ENCODE data around the gene SIRT3. TPM values are rescaled to one million over a fixed set of nuclear protein-coding genes. Genes with fewer than 3 reads are reported as not detected.

SIRT3 gene
- polyA plus RNA-seq, 1 experiment, result 22.2 TPM

- ChIA-PET POLR2A (no interaction called here), CTCF (interaction anchor here (0.7 kb wide), 1 partner anchor 43 kb away, joined by 4 read pairs; no protein-coding TSS in a partner anchor)
- no peak for DNase-seq (ENCODE audit: low read depth)
- Histone ChIP-seq H3K36me3 (ENCODE audit: control insufficient read depth, insufficient read depth, low read length) (peaks cover 28% of the 10 kb centered on the region), H3K27me3 (ENCODE audit: control insufficient read depth, insufficient read depth, low read length) (no peaks in the 10 kb centered on the region), H3K4me3 (ENCODE audit: low read depth, low read length) (no peak overlapping the region)
- TF ChIP-seq CTCF (IDR thresholded peaks at IDR 0.05; ENCODE audit: insufficient read depth, low read depth, low read length), result no peak
Measured at GRCh38 chr11:200224-201003, 35.7 kb downstream of the SIRT3 start.

GRCh38 chr11:199782-200181, 36.4 kb downstream of the SIRT3 start:
- CTCF ChIA-PET, result interaction anchor here (0.7 kb wide), 1 partner anchor 43 kb away, joined by 4 read pairs; no protein-coding TSS in a partner anchor
- Histone ChIP-seq H3K36me3 (ENCODE audit: control insufficient read depth, insufficient read depth, low read length) (peaks cover 21% of the 10 kb centered on the region), H3K4me3 (ENCODE audit: low read depth, low read length) (no peak overlapping the region), H3K27me3 (ENCODE audit: control insufficient read depth, insufficient read depth, low read length) (no peaks in the 10 kb centered on the region)
- POLR2A ChIA-PET, result no interaction called here
- no peak for DNase-seq (ENCODE audit: low read depth)
- TF ChIP-seq CTCF (IDR thresholded peaks at IDR 0.05; ENCODE audit: insufficient read depth, low read depth, low read length), result no peak

GRCh38 chr11:199004-199581, 37.0 kb downstream of the SIRT3 start:
- H3K4me3 ChIP-seq (ENCODE audit: low read depth, low read length), result no peak overlapping the region
- peaks cover 15% of the 10 kb centered on the region for H3K36me3 ChIP-seq (ENCODE audit: control insufficient read depth, insufficient read depth, low read length)
- CTCF ChIA-PET, result no interaction called here
- no peaks in the 10 kb centered on the region for H3K27me3 ChIP-seq (ENCODE audit: control insufficient read depth, insufficient read depth, low read length)
- DNase-seq (ENCODE audit: low read depth), result no peak
- TF ChIP-seq CTCF (IDR thresholded peaks at IDR 0.05; ENCODE audit: insufficient read depth, low read depth, low read length), result no peak
- POLR2A ChIA-PET, result no interaction called here

GRCh38 chr11:198236-198806, 37.8 kb downstream of the SIRT3 start:
- DNase-seq (ENCODE audit: low read depth), result no peak
- CTCF ChIA-PET, result no interaction called here
- POLR2A ChIA-PET, result no interaction called here
- Histone ChIP-seq H3K4me3 (ENCODE audit: low read depth, low read length) (no peak overlapping the region), H3K27me3 (ENCODE audit: control insufficient read depth, insufficient read depth, low read length) (no peaks in the 10 kb centered on the region; the same call in 1 of the 2 replicates), H3K36me3 (ENCODE audit: control insufficient read depth, insufficient read depth, low read length) (peaks cover 12% of the 10 kb centered on the region)
- TF ChIP-seq CTCF (IDR thresholded peaks at IDR 0.05; ENCODE audit: insufficient read depth, low read depth, low read length), result no peak

GRCh38 chr11:197741-198235, 38.4 kb downstream of the SIRT3 start:
- Histone ChIP-seq H3K36me3 (ENCODE audit: control insufficient read depth, insufficient read depth, low read length) (peaks cover 9% of the 10 kb centered on the region), H3K4me3 (ENCODE audit: low read depth, low read length) (no peak overlapping the region), H3K27me3 (ENCODE audit: control insufficient read depth, insufficient read depth, low read length) (no peaks in the 10 kb centered on the region; the same call in 1 of the 2 replicates)
- no peak for DNase-seq (ENCODE audit: low read depth)
- POLR2A ChIA-PET, result no interaction called here
- TF ChIP-seq CTCF (IDR thresholded peaks at IDR 0.05; ENCODE audit: insufficient read depth, low read depth, low read length), result no peak
- CTCF ChIA-PET, result interaction anchor here (1.0 kb wide), 1 partner anchor 251 kb away, joined by 3 read pairs; no protein-coding TSS in a partner anchor
